NCI-H69 (cell line): ENCODE results near the gene UQCRC2.
A peak's percentile ranks its signal among the peaks of the same experiment; 100 is the strongest.
"Not testable (repeated sequence)": the region's sequence is repeated elsewhere in the genome, so short reads cannot be mapped to it uniquely, and the experiment has no call there.

Source experiments
- DNase-seq: peaks from one replicate; lab custom pipeline; 2025; lab: John Stamatoyannopoulos, UW

UQCRC2 gene

DNA sequence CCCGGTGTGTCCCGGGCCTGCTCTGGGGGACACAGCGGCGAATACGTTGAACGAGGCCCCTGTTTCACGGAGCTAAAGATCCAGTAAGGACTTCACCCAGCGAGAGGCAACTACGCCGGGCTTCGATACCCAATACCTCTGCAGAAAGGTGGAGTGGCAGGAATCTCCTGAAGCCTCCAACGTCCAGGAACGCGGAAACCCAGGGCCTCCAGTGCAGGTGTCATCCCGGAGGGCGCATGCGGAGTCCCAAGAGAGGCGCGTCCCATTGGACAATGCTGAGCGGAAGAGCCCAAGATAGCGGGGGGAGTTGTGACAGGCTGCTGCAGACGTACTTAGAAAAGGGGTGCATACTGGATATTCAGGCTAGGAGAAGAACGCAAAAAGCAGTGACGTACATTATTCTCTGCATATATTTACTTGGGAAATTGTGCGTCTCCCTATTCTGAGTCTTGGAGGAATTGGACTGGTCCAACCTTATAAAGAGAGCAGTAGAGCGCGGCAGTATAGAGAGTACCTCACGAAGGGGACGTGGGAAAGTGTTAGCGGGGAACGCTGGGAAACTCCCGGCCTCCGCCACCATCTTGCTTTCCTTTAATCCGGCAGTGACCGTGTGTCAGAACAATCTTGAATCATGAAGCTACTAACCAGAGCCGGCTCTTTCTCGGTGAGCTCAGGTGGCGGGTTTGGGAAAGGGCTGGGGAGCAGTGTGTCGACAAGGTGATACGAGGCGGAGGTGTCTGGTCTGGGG, at the start of gene UQCRC2:
Gene UQCRC2 (plus strand): TSS at position 569 of the 748 bp plus-strand sequence. CDS start 63 bp downstream, at position 632.
- DNase-seq = peak; percentile 98

DNA sequence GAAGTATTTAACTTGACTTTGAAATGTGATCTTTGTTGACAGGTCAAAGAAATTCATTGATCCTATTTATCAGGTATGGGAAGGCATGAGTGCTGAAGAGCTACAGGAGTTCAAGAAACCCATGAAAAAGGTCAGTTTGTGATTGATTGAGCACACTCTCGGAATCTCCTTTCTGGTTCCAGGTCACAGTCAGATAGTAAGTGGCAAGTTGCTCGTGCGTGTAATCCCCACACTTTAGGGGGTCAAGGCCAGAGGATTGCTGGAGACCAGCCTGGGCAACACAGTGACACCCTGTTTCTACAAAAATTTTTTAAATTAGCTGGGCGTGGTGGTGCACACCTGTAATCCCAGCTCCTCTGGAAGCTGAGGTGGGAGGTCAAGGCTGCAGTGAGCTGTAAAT, 20.5 kb upstream of the UQCRC2 start:
- not testable (repeated sequence) for DNase-seq

DNA sequence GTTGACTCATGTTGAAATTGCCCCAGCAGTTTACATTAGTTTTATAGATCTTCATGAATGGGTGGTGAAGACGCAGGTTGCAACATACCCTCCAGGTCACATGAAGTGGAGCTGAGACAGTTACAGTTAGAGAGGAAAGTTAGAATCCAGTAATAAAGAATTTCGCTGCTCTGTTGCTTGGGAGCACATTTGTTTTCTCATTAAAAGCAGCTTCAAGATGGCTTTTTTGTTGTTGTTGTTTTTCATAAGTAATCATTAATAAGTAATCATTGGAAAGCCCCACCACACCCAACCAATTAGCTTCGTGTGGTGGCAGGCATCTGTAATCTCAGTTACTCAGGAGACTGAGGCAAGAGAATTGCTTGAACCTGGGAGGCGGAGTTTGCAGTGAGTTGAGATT, 19.8 kb upstream of the UQCRC2 start:
- not testable (repeated sequence) for DNase-seq

GRCh38 chr16:21933790-21934189, 19.4 kb upstream of the UQCRC2 start:
- DNase-seq = not testable (repeated sequence)

DNA sequence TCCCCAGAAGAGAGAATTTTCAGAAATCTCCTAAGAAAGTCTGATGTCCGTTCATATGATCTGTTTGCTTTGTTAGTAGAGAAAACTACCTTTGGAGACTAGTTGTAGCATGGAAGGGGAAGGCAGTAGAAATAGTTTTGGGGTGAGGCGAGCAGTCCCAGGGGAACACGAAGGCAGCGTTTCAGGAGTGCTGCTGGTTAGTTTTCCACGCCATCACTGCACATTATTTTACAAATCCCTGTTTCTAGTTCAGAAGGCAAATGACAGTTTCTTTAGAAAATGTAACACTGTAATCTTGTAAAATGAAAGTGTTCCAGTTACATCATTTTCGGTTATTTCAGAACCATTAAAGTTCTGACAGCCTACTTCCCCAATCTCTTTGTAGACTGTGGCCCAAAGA, 16.9 kb upstream of the UQCRC2 start:
- DNase-seq = not testable (repeated sequence)

GRCh38 chr16:21937336-21937829, 15.8 kb upstream of the UQCRC2 start:
- DNase-seq = no peak

DNA sequence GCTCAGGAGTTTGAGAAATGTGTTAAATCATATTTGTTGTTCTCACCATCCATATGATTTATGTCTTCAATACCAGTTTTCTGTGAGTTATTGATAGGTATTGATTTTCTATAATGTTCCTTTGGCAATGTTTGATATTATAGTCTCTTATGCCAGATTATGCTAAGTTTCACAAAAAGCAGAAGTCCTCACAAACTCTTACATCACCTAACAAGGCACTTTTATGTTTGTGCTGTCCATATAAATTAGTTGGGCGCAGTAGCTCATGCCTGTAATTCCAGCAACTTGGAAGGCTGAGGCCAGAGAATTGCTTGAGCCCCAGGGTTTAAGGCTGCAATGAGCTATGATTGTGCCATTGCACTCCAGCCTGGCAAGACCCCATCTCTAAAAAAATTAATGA, 12.6 kb upstream of the UQCRC2 start:
- no peak for DNase-seq

DNA sequence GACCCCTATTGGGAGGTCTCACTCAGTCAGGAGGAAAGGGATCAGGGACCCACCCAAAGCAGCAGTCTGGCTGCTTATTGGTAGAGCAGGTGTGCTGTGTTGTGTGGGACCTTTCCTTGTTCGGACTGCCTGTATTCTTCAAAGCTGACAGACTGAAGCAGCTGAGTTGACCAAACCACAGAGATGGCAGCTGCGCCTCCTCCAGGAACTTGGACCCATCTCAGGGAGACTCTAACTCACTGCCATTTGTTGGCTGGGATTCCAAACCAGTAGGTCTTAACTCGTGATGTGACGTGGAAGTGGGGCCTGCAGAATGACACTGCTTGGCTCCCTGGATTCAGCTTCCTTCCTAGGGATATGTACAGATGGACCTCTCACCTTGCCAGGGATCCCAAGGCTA, 9.6 kb upstream of the UQCRC2 start:
- DNase-seq = no peak

GRCh38 chr16:21946889-21947635, 6.1 kb upstream of the UQCRC2 start:
- no peak for DNase-seq

DNA sequence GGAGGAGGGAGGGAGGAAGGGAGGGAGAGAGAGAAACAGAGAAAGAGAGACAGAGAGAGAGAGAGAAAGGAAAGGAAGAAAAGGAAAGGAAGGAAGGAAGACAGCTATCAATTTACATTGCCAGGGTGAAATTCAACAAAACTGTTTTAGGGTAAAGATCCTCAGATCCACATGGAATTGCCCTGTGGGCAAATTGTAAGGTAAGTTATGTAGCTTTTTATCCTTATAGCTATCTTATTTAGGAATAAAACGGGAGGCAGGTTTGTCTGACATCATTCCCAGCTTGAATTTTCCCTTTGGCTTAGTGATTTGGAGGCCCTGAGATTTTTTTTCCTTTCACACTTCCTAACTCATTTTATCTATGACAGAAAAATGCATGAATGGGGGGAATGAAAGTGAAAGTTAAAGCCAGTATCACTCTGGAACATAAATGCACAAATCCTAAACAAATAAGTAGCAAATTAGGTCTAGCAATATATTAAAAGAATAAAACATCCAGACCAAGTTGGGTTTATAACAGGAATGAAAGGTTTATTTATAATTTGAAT, 3.4 kb upstream of the UQCRC2 start:
- no peak for DNase-seq

GRCh38 chr16:21950782-21951521, 2.2 kb upstream of the UQCRC2 start:
- DNase-seq = peak; percentile 23

DNA sequence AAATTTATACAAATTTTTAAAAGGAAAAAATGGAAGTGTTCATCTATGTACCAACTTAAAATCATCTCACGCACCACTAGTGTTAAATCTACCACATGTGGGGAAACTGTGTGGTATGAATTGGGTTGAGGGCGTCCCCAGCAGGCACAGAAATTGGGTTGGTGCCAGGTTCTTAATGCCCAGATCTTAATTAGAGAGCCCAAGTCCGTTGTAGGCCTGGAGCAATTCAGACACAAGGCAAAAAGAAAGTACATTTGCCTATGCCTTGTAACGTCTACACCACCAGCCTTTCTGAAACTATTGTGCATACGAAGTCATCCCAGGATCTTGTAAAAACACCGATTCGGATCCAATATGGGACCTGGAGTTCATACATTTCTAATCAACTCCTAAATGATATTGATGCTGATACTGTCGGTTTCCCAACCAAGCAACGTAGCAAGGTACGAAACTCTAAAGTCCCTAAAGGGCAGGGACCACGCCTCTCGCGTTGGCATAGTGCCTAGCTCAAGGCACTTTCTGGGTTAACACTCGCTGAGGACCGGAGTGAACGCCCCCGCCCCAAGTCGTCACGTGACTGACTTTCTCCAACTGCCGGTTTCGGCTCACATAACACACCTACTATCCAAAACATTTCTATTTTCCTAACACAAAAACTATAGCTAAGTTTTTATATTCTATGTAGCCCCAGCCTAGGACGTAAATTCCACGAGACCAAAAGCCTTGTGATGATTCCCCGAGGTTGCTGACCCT, 945 bp upstream of the UQCRC2 start:
- peak; percentile 83 for DNase-seq

DNA sequence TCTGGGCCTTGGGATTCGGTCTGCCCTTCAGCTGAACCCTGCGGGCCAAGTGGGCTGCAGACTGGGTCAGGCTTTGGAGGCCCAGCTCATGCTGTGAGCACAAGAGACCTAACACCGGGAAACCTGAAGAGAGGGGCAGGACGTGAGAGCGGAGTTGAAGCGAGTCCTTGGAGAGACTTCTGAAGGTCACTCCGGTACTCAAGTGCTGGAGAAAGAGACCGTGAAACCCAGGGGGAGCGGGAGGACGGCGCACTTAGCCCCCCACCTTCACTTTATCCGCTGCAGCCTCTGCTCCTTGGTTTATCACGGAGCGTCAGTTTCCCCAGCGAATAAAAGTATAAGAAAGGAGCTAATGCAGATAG, 361 bp downstream of the UQCRC2 start:
- DNase-seq = peak; percentile 66

GRCh38 chr16:21957714-21958346, 4.7 kb downstream of the UQCRC2 start:
- DNase-seq = no peak

DNA sequence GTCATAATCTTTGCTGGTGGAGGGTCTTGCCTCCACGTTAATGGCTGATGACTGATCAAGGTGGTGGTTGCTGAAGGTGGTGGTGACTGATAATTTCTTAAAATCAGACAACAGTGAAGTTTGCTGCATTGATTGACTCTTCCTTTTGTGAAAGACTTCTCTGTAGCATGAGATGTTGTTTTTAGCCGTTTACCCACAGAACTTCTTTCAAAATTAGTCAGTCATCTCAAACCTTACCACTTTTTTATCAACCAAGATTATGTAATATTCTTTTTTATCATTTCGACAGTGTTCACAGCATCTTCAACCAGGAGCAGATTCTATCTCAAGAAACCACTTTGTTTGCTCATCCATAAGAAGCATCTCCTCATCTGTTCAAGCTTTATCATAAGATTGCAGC, 5.9 kb downstream of the UQCRC2 start:
- no peak for DNase-seq

DNA sequence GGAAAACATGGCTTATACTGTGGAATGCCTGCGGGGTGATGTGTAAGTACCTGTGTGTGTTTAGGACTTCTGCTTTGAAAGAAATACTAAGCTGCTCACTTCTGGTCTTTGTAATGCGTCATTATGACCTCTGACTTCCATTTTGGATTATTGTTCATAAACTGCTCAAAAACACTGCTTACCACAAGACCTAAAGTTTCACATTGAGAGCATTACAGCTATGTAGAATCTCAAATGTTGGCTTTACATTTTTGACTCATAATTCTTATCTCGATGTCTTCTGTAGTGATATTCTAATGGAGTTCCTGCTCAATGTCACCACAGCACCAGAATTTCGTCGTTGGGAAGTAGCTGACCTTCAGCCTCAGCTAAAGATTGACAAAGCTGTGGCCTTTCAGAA, 9.3 kb downstream of the UQCRC2 start:
- DNase-seq = no peak

DNA sequence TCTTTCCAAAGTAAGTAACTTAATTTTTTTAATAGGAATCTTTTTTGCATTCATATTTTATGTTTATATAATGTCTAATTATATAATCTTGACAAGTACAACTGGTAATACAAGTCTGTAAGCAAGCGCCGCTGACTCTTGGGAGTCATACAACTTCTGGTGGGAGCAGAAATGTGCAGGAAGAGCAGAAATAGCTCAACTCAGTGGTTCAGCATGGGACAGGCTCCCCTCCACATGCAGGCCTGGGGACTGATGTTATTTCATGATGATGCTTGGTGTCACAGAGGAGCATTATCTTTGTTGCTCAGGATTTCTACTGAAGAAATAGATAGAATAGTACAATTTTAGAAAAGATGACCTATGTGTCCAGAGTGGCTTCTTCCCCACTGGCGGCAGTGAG, 10.7 kb downstream of the UQCRC2 start:
- DNase-seq = no peak

DNA sequence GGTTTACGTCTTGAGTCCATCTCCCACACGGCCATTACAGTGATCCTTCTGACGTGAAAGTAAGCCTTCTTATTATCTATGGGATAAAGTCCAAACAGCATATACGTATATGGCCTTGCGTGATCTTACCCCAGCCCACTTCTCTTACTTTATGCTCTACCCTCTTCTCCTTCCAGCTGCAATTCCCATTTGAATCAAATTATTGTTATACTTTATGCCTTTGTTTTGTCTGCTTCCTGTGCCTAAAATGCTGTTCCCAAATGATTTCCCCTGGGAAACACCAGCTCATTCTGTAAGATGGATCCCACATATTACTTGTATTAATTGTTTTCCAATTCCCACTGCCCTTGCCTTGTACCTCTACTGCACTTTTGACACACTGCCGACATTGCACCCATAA, 11.2 kb downstream of the UQCRC2 start:
- no peak for DNase-seq

GRCh38 chr16:21971856-21972255, 18.7 kb downstream of the UQCRC2 start:
- no peak for DNase-seq

DNA sequence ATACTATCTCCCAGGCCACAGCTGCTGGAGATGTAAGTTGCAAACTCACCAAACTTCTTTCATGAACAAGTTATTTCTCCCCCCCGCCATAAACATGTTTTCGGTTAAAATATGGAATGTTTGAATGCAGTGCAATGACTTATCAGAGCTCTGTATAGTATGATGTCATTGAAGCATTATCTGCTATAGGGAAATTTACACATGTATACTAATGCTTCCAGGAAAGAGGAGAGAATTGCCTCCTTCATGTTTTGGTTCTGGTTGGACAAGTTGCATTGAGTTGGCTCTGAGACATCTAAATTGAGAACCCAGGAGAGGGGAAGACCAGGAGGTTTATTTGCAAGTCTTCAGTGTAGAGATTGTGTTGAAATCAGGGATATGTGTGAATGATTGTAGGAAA, 20.8 kb downstream of the UQCRC2 start:
- no peak for DNase-seq

GRCh38 chr16:21980032-21980431, 26.9 kb downstream of the UQCRC2 start:
- no peak for DNase-seq
